Caki2 (cell line): ENCODE results near the gene SMAD4. TPM values are rescaled to one million over a fixed set of nuclear protein-coding genes. Genes with fewer than 3 reads are reported as not detected.
"Not testable (repeated sequence)": the region's sequence is repeated elsewhere in the genome, so short reads cannot be mapped to it uniquely, and the experiment has no call there.

ENCODE experiments used
- DNase-seq: peaks from one replicate; pipeline ENCODE4 v3.0.0-alpha.2; 2015; ENCODE audit warnings: low read depth
- in situ Hi-C: cut with HindIII; loops from 2 replicates; pipeline ENCODE4 v1.10.0; 2016; ENCODE audit warnings: low sequenced_read_pairs, low pct_unique_long_range_greater_than_20kb, mixed read lengths
- total RNA-seq: library from RNA; depleted of rRNA; stranded (reverse); fragments of >200 nt; shearing (Covaris generic); gene quantifications from 2 replicates; pipeline ENCODE4 v1.2.3, GENCODE V29; 2014; ENCODE audit warnings: low replicate concordance

Gene SMAD4
- total RNA-seq, 1 experiment from 2014 or later, result 48.9 TPM

DNA sequence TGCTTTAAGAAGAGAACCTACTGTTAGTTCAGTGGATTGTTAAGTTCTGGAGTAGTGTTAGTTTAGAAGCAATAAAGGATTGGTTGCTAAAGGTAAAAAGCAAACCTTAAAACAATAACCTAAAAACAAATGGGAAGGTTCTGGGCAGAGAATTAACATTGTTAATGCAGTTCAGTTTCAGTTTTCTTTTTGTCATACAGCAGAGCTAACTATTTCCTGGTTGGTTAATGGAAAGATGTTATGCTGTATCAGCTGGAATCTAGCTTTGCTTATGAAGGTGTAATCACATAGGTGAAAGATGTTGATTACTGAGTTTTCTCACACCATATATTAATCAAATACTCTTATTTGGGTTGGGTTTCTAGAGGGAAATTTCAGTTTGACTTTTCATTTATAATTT, 23.8 kb downstream of the SMAD4 start:
- in situ Hi-C loops, result no loop called here
- no peak for DNase-seq

DNA sequence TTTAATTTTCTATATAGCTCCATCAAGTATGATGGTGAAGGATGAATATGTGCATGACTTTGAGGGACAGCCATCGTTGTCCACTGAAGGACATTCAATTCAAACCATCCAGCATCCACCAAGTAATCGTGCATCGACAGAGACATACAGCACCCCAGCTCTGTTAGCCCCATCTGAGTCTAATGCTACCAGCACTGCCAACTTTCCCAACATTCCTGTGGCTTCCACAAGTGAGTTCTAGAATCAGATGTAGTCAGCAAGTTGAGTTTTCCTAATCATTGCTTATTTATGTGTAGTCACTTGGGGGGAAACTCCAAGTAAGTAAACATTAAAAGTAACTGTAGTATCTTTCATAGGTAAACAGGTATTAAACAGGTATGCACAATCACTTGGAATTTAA, 24.8 kb downstream of the SMAD4 start:
- DNase-seq, result no peak
- in situ Hi-C loops, result no loop called here

DNA sequence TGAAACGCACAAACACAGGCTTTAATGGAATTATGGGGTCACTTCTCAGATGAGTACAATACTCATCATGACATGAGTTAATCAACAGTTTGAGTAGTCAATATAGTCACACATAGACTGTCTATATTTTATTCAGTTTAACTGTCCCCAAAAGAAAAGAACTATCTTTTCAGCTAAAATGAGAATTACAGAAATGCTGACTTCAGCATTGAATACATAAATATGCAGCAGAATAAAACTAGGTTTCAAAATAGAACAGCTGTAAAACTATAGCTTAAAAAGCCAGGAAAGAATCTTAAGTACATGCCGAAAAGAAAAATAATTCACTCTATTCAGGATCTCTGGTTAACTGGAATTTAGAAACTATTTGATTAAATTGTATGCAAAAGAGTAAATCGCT, 30.0 kb downstream of the SMAD4 start:
- no peak for DNase-seq
- in situ Hi-C loops, result no loop called here

- in situ Hi-C loops, result no loop called here
- DNase-seq, result no peak
Observed at GRCh38 chr18:51064256-51064655, 34.2 kb downstream of the SMAD4 start.

DNA sequence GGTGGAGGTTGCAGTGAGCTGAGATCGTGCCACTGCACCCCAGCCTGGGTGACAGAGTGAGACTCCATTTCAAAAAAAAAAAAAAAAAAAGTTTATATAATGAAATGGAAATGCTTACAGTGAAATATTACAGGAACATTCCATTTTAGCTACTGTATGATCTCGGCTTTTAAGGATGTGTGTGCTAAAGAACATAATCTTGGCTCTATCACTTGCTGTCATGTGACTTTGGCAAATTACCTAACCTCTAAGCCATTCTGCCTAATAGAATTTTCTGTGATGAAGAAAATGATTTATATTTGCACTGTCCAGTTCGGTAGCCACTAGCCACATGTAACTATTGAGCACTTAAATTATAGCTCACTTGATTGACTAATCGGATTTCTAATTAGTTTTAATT, 36.3 kb downstream of the SMAD4 start:
- DNase-seq, result no peak
- in situ Hi-C loops, result no loop called here

DNA sequence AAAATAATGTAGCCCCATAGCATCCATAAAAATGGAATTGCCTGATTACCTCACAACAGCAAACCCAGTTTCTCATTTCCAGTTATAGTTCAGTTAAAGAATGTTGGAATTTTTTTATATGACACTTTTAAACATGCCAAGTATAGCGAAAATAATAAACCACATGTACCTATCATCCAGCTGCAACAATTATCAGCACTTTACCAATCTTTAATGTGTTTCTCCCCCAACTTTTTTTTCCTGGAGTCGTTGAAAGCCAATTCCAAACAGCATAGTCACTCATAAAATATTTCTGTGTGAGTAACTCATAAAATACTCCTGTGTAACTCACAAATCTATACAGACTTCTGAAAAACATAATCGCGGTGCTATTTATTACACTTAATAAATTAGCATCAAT, 38.1 kb downstream of the SMAD4 start:
- no peak for DNase-seq
- in situ Hi-C loops, result no loop called here

- in situ Hi-C loops, result no loop called here
- DNase-seq, result no peak
Observed at GRCh38 chr18:51069885-51070284, 39.9 kb downstream of the SMAD4 start.

DNA sequence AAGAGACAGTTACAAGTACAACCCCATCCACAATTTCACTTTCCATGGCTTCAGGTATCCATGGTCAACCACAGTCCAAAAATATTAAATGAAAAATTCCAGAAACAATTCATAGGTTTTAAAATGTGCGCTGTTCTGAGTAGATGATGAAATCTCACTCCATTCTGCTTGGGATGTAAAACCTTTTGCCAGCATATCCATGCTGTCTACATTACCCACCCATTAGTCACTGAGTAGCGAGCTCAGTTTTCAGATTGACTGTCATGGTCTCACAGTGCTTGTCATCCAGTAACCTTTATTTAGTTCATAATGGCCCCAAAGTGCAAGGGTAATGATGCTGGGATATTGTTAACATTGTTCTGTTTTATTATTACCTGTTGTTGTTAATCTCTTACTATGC, 40.5 kb downstream of the SMAD4 start:
- in situ Hi-C loops, result no loop called here

GRCh38 chr18:51072586-51073313, 42.7 kb downstream of the SMAD4 start:
- no peak for DNase-seq
- in situ Hi-C loops, result no loop called here

More for the DNA sequence above, 40.5 kb downstream of the SMAD4 start:
- no peak for DNase-seq

DNA sequence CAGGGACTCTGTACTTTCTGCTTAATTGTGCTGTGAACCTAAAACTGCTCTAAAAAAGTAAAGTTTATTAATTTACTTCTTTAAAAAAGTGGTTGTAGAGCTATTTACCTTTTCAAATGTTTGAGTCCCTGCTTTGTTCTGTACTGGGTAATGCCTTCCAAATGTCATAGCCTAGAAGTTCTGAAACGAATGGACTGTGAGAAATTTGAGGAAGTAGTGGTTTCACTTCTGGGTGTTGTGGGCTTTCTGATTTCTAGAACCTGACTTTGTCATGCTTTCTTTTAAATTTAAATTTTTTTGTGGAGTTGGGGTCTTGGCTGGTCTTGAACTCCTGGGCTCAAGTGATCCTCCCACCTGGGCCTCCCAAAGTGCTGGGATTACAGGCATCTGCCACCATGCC, 44.6 kb downstream of the SMAD4 start:
- in situ Hi-C loops, result no loop called here
- DNase-seq, result no peak

- in situ Hi-C loops, result no loop called here
- DNase-seq, result no peak
Observed at GRCh38 chr18:51076503-51076902, 46.5 kb downstream of the SMAD4 start.

DNA sequence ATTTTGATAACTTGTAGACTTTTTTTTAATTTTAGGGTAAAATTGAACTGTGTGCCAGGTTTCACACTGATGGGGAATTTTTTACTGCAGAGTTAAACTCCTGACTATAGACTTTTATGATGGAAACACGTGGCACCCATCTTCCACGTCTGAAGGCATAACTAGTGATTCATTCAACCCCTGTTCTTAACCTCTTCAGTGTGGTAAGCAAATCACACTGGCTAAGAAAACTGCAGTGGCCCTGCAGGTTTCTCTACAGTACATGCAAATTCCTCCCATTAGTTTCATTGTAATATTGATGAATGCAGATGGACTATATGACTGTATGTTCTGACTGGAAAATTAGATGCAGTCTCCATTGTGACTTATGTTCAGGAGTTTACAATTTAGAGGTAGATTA, 47.2 kb downstream of the SMAD4 start:
- in situ Hi-C loops, result no loop called here
- no peak for DNase-seq

- DNase-seq, result no peak
- in situ Hi-C loops, result no loop called here
Observed at GRCh38 chr18:51078026-51078425, 48.0 kb downstream of the SMAD4 start.

DNA sequence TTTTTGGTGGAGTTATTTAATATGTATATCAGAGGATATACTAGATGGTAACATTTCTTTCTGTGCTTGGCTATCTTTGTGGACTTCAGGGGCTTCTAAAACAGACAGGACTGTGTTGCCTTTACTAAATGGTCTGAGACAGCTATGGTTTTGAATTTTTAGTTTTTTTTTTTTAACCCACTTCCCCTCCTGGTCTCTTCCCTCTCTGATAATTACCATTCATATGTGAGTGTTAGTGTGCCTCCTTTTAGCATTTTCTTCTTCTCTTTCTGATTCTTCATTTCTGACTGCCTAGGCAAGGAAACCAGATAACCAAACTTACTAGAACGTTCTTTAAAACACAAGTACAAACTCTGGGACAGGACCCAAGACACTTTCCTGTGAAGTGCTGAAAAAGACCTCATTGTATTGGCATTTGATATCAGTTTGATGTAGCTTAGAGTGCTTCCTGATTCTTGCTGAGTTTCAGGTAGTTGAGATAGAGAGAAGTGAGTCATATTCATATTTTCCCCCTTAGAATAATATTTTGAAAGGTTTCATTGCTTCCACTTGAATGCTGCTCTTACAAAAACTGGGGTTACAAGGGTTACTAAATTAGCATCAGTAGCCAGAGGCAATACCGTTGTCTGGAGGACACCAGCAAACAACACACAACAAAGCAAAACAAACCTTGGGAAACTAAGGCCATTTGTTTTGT, 52.7 kb downstream of the SMAD4 start:
- in situ Hi-C loops, result no loop called here
- DNase-seq, result peak; percentile 38

GRCh38 chr18:51083398-51083797, 53.4 kb downstream of the SMAD4 start:
- DNase-seq, result no peak
- in situ Hi-C loops, result no loop called here

GRCh38 chr18:51088410-51088809, 58.4 kb downstream of the SMAD4 start:
- in situ Hi-C loops, result no loop called here
- no peak for DNase-seq

DNA sequence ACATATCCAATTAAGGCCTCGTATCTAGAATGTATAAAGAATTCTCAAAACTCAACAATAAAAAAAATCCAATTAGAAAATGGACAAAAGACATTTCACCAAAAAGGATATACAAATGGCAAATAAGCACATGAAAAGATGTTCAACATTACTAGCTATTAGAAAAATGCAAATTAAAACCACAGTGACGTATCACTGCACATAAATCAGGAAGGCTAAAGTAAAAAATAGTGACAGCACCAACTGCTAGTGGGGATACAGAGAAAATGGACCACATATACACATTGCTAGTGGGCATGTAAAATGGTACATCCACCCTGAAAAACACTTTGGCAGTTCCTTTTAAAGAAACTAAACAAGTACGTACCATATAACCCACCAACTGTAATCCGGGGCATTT, 59.7 kb downstream of the SMAD4 start:
- in situ Hi-C loops, result no loop called here
- DNase-seq, result no peak

DNA sequence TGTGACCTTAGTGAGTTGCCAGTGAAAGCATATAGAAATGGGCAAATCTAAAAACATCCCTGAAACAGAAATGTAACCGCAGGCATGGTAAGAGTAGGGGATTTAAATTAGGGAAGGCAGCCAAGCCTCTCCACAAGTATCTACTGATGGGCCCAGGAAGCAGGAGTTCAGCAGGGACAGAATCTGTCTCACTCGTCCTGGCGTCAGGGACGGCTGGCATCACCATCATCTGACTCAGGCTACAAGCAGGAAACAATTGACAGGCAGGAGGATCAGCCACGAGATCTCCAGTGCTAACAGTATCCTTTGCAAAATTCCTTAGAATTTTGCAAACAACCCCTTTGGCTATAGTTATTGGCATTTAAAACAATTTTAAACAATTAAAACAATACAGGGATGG, 61.3 kb downstream of the SMAD4 start:
- DNase-seq, result no peak
- in situ Hi-C loops, result no loop called here

DNA sequence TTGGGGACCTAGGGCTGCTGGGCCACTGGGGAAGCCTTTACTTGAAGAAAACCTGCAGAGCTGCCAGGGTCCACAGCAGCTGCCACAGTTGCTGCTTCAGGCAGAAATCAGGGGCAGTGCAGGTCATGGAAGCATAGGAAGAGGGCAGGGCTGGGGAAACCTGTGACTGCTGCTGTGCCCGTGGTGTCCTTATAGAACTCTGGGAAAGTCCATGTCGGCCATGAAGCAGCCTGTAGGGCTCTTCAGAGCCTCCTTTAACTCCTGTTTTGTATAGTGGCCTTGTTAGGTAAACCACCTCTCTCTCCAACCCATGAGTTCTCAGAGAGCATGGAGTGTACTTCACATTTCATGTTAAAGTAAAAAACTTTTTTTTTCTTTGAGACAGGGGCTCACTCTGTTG, 62.1 kb downstream of the SMAD4 start:
- in situ Hi-C loops, result no loop called here
- no peak for DNase-seq

GRCh38 chr18:51092967-51093366, 63.0 kb downstream of the SMAD4 start:
- DNase-seq, in situ Hi-C loops: not testable (repeated sequence)
